GM21423 (cell line): ENCODE results near the gene RFC2.
"Not testable (repeated sequence)": the region's sequence is repeated elsewhere in the genome, so short reads cannot be mapped to it uniquely, and the experiment has no call there.

Experiments used
- ATAC-seq: cut with Tn5 transposase; IDR thresholded peaks from one replicate; pipeline ENCODE4 v1.9.1; 2021; ENCODE audit warnings: mild to moderate bottlenecking, moderate library complexity; ENCODE audit not compliant: unreplicated experiment

Gene RFC2

GRCh38 chr7:74220229-74220628, 34.0 kb downstream of the RFC2 start:
- ATAC-seq: no peak

GRCh38 chr7:74219416-74219815, 34.8 kb downstream of the RFC2 start:
- no peak for ATAC-seq

- ATAC-seq: no peak
Measured at GRCh38 chr7:74218343-74218698, 35.9 kb downstream of the RFC2 start.

- peak; percentile 62 for ATAC-seq
Measured at GRCh38 chr7:74217455-74218342, 36.5 kb downstream of the RFC2 start.

- ATAC-seq: no peak
Measured at GRCh38 chr7:74216361-74216761, 37.8 kb downstream of the RFC2 start.

GRCh38 chr7:74215921-74216320, 38.3 kb downstream of the RFC2 start:
- ATAC-seq: no peak

GRCh38 chr7:74214816-74215630, 39.2 kb downstream of the RFC2 start:
- no peak for ATAC-seq

GRCh38 chr7:74212661-74213060, 41.5 kb downstream of the RFC2 start:
- no peak for ATAC-seq

- ATAC-seq: not testable (repeated sequence)
Measured at GRCh38 chr7:74208241-74208640, 46.0 kb downstream of the RFC2 start.

GRCh38 chr7:74207586-74207985, 46.6 kb downstream of the RFC2 start:
- ATAC-seq: no peak

GRCh38 chr7:74206589-74207120, 47.5 kb downstream of the RFC2 start:
- no peak for ATAC-seq

- not testable (repeated sequence) for ATAC-seq
Measured at GRCh38 chr7:74206052-74206451, 48.1 kb downstream of the RFC2 start.

GRCh38 chr7:74203956-74204618, 50.1 kb downstream of the RFC2 start:
- no peak for ATAC-seq

GRCh38 chr7:74202841-74203556, 51.2 kb downstream of the RFC2 start:
- no peak for ATAC-seq

GRCh38 chr7:74199551-74200355, 54.4 kb downstream of the RFC2 start:
- ATAC-seq: no peak

- ATAC-seq: no peak
Measured at GRCh38 chr7:74197449-74198124, 56.6 kb downstream of the RFC2 start.

GRCh38 chr7:74195968-74196654, 58.1 kb downstream of the RFC2 start:
- not testable (repeated sequence) for ATAC-seq

GRCh38 chr7:74195139-74195860, 58.9 kb downstream of the RFC2 start:
- ATAC-seq: not testable (repeated sequence)
